Effector CD8-positive, alpha-beta T cell (primary cell): ENCODE measurements around the gene IL1RAPL1.
"Not testable (repeated sequence)": the region's sequence is repeated elsewhere in the genome, so short reads cannot be mapped to it uniquely, and the experiment has no call there.

Experiments
- DNase-seq: peaks from one replicate; lab custom pipeline; 2025; lab: John Stamatoyannopoulos, UW

IL1RAPL1 gene

GRCh38 chrX:28628120-28628519 lies 40.9 kb downstream of the IL1RAPL1 start:
- no peak for DNase-seq

- no peak for DNase-seq
These were observed 51.5 kb downstream of the IL1RAPL1 start for GRCh38 chrX:28638775-28639174.

GRCh38 chrX:28639451-28639850 lies 52.2 kb downstream of the IL1RAPL1 start:
- no peak for DNase-seq

DNA sequence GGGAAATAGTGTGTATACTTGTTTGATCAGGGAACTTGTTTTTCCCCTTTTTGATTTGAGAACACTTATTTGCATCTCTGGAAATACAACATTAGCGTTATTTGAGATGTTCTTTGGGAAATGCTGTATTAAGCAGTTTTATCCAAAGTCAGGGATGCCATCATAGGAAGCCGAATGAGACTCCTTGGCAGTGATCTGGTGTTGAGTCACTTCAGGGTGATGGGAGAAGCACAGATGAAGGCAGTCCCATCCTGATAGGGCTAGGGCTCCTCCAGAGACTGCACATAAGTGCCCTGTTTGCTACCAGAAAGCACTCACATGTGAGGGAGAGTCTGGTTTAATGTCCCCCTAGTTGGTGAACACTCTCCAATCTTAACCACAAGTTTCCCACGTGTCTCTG lies 62.3 kb downstream of the IL1RAPL1 start:
- no peak for DNase-seq

DNA sequence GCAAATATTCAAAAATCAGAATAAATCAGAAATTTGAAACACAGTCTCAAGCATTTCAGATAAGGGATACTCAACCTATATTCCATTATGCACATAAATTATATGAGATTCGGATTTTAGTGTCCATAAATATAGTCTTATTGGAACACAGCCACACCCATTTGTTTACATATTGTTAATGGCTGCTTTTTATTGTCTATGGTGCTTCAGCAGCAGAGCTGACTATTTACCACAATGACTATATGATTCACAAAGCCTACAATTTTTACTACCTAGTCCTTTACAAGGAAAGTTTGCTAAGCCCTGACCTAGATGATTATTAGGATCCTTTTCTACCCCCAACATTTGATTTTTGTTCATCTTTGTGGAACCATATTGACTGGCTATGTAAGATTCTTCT lies 63.9 kb downstream of the IL1RAPL1 start:
- DNase-seq, result no peak

DNA sequence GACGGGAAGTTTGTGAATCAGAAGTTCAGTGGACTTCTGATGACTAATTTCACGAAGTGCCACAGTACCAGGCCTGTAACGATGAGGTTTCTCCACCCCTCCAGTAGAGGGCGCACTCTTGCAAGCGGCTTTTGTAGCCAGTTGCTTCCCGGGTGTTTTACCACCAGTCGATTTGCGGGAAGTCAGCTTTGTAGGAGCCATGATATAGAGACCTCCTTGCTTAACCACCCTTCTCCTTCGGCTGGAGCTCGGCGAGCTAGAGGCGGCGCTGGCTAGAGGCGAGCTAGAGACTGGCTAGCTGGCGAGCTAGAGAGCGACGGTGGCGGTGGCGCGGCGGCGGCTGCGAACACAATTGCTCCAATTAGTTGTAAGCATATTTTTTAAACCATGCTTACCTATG lies 72.0 kb downstream of the IL1RAPL1 start:
- DNase-seq, result no peak

GRCh38 chrX:28665778-28666177 lies 78.5 kb downstream of the IL1RAPL1 start:
- no peak for DNase-seq

DNA sequence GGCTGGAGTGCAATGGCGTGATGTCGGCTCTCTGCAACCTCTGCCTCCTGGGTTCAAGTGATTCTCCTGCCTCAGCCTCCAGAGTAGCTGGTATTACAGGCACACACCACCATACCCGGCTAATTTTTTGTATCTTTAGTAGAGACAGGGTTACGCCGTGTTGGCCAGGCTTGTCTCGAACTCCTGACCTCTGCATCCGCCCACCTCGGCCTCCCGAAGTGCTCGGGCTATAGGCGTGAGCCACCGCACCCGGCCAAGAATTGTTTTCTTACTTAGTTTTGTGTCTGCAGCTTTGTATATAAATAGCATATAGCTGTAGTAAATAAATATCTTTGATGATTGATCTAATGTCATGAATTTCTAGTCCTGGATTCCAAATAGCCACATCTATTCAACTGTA lies 81.1 kb downstream of the IL1RAPL1 start:
- no peak for DNase-seq

- no peak for DNase-seq
These were observed 81.7 kb downstream of the IL1RAPL1 start for GRCh38 chrX:28668957-28669356.

GRCh38 chrX:28670074-28670473 lies 82.8 kb downstream of the IL1RAPL1 start:
- no peak for DNase-seq

DNA sequence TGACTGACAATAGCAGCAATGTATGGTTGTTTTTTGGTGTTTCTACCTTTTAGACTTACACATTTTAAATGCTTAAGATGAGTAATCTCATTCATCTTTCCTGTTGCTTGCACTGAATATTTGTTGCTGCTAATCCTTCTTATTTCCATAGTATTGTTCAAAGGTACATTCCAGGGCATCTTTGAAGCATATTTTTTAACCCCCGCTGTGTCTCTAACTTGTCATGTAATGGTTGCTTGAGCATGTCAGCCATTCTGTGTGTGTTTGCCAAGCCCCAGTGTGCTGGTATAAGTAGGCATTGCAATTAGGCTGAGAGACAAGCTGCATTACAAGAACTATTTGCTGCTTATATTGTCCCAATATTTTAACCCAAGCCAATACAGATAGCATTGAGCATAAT lies 87.9 kb downstream of the IL1RAPL1 start:
- DNase-seq, result no peak

DNA sequence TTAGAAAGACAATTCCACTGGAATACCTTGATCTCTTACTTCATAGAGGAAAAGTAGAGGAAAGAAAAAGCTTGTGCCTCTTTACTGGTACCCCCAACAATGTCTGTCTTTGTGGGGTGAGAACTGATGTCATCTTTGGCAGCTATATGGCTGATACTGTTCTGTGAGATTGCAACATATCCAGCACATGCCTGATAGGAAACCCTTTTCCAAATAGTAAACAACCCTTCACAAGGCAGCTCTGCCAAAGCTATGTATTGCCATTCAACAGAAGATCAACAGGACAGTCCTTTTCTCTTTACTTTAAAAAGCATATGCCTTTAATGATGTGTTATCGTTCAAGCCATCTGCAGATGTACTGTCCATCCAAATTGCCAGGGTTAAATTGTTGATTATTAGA lies 105.9 kb downstream of the IL1RAPL1 start:
- DNase-seq, result no peak

DNA sequence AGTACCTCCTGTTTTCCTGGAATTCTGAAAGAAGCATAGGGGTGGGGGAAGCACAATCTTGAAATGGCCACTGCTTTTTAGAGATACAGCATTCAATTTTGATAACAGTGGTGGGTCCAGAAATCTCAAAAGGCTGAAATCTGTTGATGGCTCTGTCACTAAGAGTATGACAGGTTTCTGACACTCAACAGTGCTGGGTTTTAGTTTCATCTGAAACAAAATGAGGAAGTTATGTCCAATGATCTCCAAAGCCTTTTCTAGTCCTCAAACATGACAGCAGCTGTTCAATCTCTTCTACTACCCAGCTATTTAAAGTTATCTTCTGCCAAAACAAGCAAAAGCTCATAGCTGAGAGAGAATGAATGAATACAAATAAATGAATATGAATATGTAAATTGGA lies 110.5 kb downstream of the IL1RAPL1 start:
- DNase-seq, result no peak

DNA sequence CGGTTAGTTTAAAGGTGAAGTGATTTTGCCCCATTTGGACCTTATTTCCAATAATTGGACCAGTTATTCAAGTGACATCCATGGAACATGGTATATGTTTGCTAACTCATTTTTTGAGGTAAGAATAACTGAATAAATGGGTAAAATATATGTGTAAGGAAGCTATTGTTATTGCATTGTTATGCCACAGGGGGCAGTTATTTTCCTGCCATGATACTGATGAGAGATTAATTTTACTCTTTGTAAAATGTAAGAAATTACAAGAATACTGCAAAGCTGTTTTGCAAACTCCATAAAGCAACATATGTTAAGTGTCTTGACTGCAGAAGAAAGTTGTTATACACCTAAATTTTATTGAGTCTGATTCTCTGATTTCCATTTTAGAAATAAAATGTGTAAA lies 114.0 kb downstream of the IL1RAPL1 start:
- no peak for DNase-seq

DNA sequence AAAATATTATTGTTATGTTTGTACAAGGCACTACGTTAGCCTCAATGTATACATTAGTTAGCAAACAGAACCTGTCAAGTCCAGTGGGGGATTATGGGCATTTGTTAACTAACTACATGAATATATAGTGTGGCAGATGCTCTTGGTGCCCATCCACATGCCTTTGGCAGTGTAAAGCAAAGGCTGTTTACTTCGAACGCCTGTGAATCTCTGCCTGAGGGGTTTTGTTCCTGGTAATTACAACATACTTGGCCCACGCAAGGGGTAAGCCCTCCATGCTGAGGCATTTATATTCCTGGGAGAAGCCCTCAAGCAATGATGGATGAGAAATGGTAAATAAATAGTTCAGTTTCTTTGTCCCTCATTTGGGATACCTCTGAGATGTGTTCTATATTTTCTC lies 119.7 kb downstream of the IL1RAPL1 start:
- DNase-seq, result no peak

DNA sequence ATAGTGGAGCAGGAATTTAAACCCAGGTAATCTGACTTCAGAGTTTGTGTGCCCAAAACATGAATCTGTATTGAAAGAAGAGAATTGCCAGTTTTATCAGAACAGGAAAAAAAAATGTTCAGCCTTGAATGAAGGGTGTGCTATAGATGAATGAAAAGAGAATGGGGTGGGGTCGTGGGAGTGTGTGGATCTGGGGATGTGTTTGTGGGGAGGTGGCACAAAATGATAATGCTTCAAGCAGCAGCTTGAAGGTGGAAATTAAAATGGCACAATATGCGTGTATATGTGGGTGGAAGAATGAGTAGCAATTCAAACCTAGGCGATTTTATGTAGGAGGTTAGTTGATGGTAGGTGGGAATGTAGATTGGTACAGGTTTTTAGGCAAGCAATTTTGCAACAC lies 122.2 kb downstream of the IL1RAPL1 start:
- no peak for DNase-seq

DNA sequence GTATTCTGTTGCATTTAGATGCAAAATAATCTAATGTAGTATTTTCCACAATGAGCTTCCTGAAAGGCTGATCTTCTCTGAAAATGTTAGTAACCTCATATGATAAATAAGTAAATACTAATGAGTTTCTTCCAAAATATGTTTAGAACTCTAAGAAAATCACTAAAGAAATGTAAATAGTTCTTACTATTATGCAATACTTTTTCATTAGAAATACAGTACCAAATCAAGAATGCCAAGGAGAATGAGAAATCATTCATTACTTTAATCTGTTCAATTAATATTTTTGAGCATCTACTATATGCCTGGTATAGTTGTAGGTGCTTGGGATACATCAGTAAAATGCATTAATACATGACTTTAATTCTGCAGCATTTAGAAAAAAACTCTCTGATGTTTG lies 130.6 kb downstream of the IL1RAPL1 start:
- DNase-seq, result no peak

GRCh38 chrX:28718450-28718849 lies 131.2 kb downstream of the IL1RAPL1 start:
- DNase-seq, result no peak

DNA sequence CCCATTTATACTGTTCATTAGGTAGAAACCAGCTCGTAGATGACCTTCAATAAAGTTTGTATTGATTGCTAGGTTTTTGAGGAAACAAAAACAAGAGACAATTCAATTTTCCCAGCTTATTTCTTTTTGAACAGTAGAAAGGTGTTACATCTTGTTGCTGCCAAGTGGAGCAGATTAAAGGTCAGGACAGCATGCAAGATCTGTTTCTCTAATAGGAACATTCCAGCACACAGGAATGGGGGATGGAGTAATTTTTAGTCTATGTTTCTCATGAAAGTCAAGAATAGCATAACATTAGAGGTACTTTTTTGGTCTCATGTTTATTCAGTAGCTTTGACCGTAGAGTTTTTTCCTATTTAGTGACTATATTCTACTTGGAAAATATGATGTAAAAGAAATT lies 132.4 kb downstream of the IL1RAPL1 start:
- DNase-seq, result no peak

DNA sequence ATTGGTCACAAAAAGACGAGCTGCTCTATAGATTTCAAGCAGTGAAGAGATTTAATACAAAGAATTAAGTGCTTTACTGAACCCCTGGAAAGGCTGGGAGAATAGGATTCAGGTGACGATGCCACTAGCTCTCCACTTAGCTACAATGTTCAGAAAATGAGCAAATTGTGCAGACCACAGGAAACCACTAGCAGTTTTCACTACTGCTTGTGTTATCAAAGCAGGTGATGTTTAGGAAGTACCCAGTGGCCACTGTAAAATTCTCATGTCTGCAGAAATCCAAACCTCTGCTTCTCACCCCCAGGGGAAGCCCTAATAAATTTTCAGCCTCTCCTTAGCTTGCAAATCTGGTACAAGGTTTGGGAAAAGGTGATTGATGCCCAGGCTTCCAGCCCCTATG lies 165.1 kb downstream of the IL1RAPL1 start:
- DNase-seq, result no peak

GRCh38 chrX:28756175-28756574 lies 168.9 kb downstream of the IL1RAPL1 start:
- no peak for DNase-seq

DNA sequence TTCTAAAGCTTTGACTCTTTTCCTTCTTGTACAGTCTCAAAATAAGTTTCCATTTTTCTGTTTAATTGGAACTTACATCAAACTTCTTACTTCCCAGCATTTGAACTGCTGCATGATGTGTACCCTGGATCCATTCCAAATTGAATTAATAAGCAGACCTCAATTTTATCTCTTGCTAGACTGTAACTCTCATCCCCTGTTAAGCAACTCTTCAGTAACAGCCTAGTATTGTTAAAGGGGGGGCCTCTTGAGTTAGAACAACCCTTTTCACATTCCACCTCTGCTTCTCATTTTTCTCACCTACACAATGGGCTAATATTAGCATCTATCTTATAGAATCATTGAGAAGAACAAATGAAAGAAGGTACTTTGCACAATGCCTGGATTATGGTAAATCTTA lies 169.4 kb downstream of the IL1RAPL1 start:
- no peak for DNase-seq

DNA sequence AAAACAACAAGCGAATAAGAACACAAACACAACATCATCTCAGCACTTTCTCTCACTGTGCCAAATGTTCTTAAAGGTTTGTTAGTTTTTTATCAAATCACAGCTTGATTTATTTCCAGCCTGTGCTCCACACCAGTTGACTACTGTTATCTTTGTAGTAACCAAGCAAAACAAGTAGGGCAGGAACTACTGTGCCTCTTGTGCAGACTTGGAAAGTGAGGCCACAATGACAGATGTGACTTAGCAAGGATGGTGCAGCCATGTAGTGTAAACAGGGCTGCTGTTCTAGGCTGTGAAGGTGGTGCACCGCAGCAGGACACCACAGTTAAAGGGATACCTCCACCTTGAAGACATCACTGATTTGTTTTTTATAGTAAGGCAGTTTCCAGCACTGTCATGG lies 170.0 kb downstream of the IL1RAPL1 start:
- no peak for DNase-seq

- not testable (repeated sequence) for DNase-seq
These were observed 179.3 kb downstream of the IL1RAPL1 start for GRCh38 chrX:28766561-28766960.

GRCh38 chrX:28773807-28774206 lies 186.6 kb downstream of the IL1RAPL1 start:
- no peak for DNase-seq
